ENCODE data around the gene MSH5. TPM values are rescaled to one million over a fixed set of nuclear protein-coding genes. Genes with fewer than 3 reads are reported as not detected.

MSH5 gene
- total RNA-seq, 1 experiment from 2014 or later = 36.6 TPM

GRCh38 chr6:31691564-31692108 is 48.2 kb upstream of the MSH5 start:
- TF ChIP-seq CTCF (IDR thresholded peaks at IDR 0.05; ENCODE audit: unreplicated experiment) = no peak
- H3K4me3 Mint-ChIP-seq (ENCODE audit: unreplicated experiment) = no peak overlapping the region
- POLR2A ChIA-PET = interaction anchor here (0.5 to 3.4 kb wide), 3 partner anchors 11 to 216 kb away, joined by 4 to 19 read pairs (median 5); partner anchors contain the start of gene ABHD16A
- no peak for DNase-seq (ENCODE audit: unreplicated experiment)
- peaks cover 6% of the 10 kb centered on the region for H3K4me1 Mint-ChIP-seq (ENCODE audit: insufficient read depth, unreplicated experiment)
- no peak overlapping the region for H3K27ac Mint-ChIP-seq (ENCODE audit: low read depth, unreplicated experiment)
- no peaks in the 10 kb centered on the region for H3K27me3 Mint-ChIP-seq (ENCODE audit: insufficient read depth, unreplicated experiment)
- CTCF ChIA-PET = interaction anchor here (0.6 to 1.1 kb wide), 2 partner anchors 50 to 78 kb away, joined by 3 to 4 read pairs; no protein-coding TSS in a partner anchor
- intact Hi-C loops (cut with micrococcal nuclease) = no loop called here
- H3K36me3 Mint-ChIP-seq (ENCODE audit: insufficient read depth, unreplicated experiment) = peaks cover 61% of the 10 kb centered on the region
- no peaks in the 10 kb centered on the region for H3K9me3 Mint-ChIP-seq (ENCODE audit: unreplicated experiment)
- BruUV-seq (replicated peaks) = no TSS peak

GRCh38 chr6:31692353-31692752 is 47.5 kb upstream of the MSH5 start:
- CTCF ChIA-PET = interaction anchor here (0.7 to 1.1 kb wide), 3 partner anchors 49 to 1252 kb away, joined by 3 to 4 read pairs (median 3); no protein-coding TSS in a partner anchor
- intact Hi-C loops (cut with micrococcal nuclease) = no loop called here

DNA sequence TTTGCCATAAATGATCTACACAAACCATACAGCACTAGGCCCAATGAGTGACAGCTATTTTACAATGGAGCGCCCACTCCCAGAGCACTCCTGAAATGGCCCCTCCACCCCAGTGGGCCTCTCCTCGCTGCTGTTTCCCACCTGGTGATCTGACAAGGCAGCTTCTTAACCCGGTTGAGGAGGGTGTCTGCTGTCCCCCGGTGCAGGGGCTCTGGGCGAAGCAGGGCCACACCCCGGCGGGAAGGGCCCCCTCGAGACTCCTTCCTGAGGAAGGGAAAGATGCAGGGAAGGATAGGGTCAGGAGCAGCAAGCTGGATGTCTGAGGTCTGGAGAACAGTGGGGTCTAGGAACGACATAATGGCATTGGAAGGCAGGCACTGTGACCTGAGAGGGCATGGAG is 46.9 kb upstream of the MSH5 start:
- Mint-ChIP-seq H3K27ac (ENCODE audit: low read depth, unreplicated experiment) (no peak overlapping the region), H3K4me1 (ENCODE audit: insufficient read depth, unreplicated experiment) (peaks cover 6% of the 10 kb centered on the region), H3K4me3 (ENCODE audit: unreplicated experiment) (no peak overlapping the region), H3K9me3 (ENCODE audit: unreplicated experiment) (no peaks in the 10 kb centered on the region), H3K36me3 (ENCODE audit: insufficient read depth, unreplicated experiment) (peaks cover 61% of the 10 kb centered on the region), H3K27me3 (ENCODE audit: insufficient read depth, unreplicated experiment) (no peaks in the 10 kb centered on the region)
- no TSS peak for BruUV-seq (replicated peaks)
- intact Hi-C loops (cut with micrococcal nuclease) = no loop called here
- ChIA-PET POLR2A (interaction anchor here (1.1 to 3.4 kb wide), 2 partner anchors 9 to 19 kb away, joined by 3 to 19 read pairs; partner anchors contain the start of gene ABHD16A), CTCF (interaction anchor here (0.7 kb wide), 2 partner anchors 166 to 1251 kb away, joined by 3 read pairs; no protein-coding TSS in a partner anchor)
- DNase-seq (ENCODE audit: unreplicated experiment) = no peak
- no peak for TF ChIP-seq CTCF (IDR thresholded peaks at IDR 0.05; ENCODE audit: unreplicated experiment)

More at GRCh38 chr6:31692353-31692752, 47.5 kb upstream of the MSH5 start:
- H3K4me3 Mint-ChIP-seq (ENCODE audit: unreplicated experiment) = no peak overlapping the region
- no TSS peak for BruUV-seq (replicated peaks)
- no peak overlapping the region for H3K27ac Mint-ChIP-seq (ENCODE audit: low read depth, unreplicated experiment)
- no peak for TF ChIP-seq CTCF (IDR thresholded peaks at IDR 0.05; ENCODE audit: unreplicated experiment)
- peaks cover 65% of the 10 kb centered on the region for H3K36me3 Mint-ChIP-seq (ENCODE audit: insufficient read depth, unreplicated experiment)
- POLR2A ChIA-PET = interaction anchor here (3.4 kb wide), 1 partner anchor 10 kb away, joined by 19 read pairs; the partner anchor contains the start of gene ABHD16A
- DNase-seq (ENCODE audit: unreplicated experiment) = no peak
- peaks cover 6% of the 10 kb centered on the region for H3K4me1 Mint-ChIP-seq (ENCODE audit: insufficient read depth, unreplicated experiment)
- H3K9me3 Mint-ChIP-seq (ENCODE audit: unreplicated experiment) = no peaks in the 10 kb centered on the region
- no peaks in the 10 kb centered on the region for H3K27me3 Mint-ChIP-seq (ENCODE audit: insufficient read depth, unreplicated experiment)

GRCh38 chr6:31693535-31693934 is 46.3 kb upstream of the MSH5 start:
- H3K27me3 Mint-ChIP-seq (ENCODE audit: insufficient read depth, unreplicated experiment) = no peaks in the 10 kb centered on the region
- no peak for DNase-seq (ENCODE audit: unreplicated experiment)
- H3K4me1 Mint-ChIP-seq (ENCODE audit: insufficient read depth, unreplicated experiment) = peaks cover 6% of the 10 kb centered on the region
- H3K36me3 Mint-ChIP-seq (ENCODE audit: insufficient read depth, unreplicated experiment) = peaks cover 65% of the 10 kb centered on the region
- no peak for TF ChIP-seq CTCF (IDR thresholded peaks at IDR 0.05; ENCODE audit: unreplicated experiment)
- H3K9me3 Mint-ChIP-seq (ENCODE audit: unreplicated experiment) = no peaks in the 10 kb centered on the region
- intact Hi-C loops (cut with micrococcal nuclease) = no loop called here
- ChIA-PET CTCF (interaction anchor here (1.1 kb wide), 1 partner anchor 147 kb away, joined by 3 read pairs; the partner anchor contains the start of gene ATP6V1G2), POLR2A (interaction anchor here (0.6 to 3.4 kb wide), 4 partner anchors 9 to 144 kb away, joined by 3 to 19 read pairs (median 4); partner anchors contain the start of gene ABHD16A)
- H3K4me3 Mint-ChIP-seq (ENCODE audit: unreplicated experiment) = no peak overlapping the region
- no peak overlapping the region for H3K27ac Mint-ChIP-seq (ENCODE audit: low read depth, unreplicated experiment)
- BruUV-seq (replicated peaks) = no TSS peak

Data from MCF 10A (cell line).